Panc1 (cell line): Measurements from ENCODE around the gene TEDC2. TPM values are rescaled to one million over a fixed set of nuclear protein-coding genes. Genes with fewer than 3 reads are reported as not detected.

ENCODE experiments used
- ATAC-seq: fragments of 200-7000 bp; cut with Tn5 transposase; 2 replicates; pipeline ENCODE4 v1.9.1; 2020; ENCODE audit warnings: mild to moderate bottlenecking, moderate library complexity
- BruUV-seq: library from RNA; stranded (reverse); fragments of 400-500 nt; replicated peaks from 2 replicates; lab custom pipeline; 2021; lab: Mats Ljungman, UMichigan
- CTCF ChIA-PET: fragments of 300-600 bp; sonication (Branson Sonifier 250); formaldehyde crosslinking; loops from one replicate; lab custom pipeline; 2022; ENCODE audit warnings: antibody characterized with exemption; lab: Charles Lee
- POLR2A ChIA-PET: fragments of 300-600 bp; sonication (Branson Sonifier 250); formaldehyde crosslinking; loops from one replicate; lab custom pipeline; 2022; ENCODE audit warnings: antibody characterized with exemption; lab: Charles Lee
- DNase-seq: peaks from one replicate; pipeline ENCODE4 v3.0.0-alpha.2; 2010; ENCODE audit warnings: low read depth, low spot score
- H3K27ac ChIP-seq: 2 replicates; pipeline ENCODE4 v1.5.1; 2011; ENCODE audit warnings: mild to moderate bottlenecking, low read length, inconsistent platforms
- H3K27me3 ChIP-seq: fragments of 200-500 bp; sonication (Bioruptor generic); 2 replicates; pipeline ENCODE4 v1.6.0; 2014; ENCODE audit warnings: low read length, inconsistent platforms; ENCODE audit not compliant: control insufficient read depth, insufficient read depth
- H3K36me3 ChIP-seq: fragments of 200-500 bp; sonication (Bioruptor generic); 2 replicates; pipeline ENCODE4 v1.5.1; 2014; ENCODE audit warnings: inconsistent platforms, mild to moderate bottlenecking, low read length, moderate library complexity; ENCODE audit not compliant: control insufficient read depth, insufficient read depth
- H3K4me1 ChIP-seq: 2 replicates; pipeline ENCODE4 v1.5.1; 2011; ENCODE audit warnings: inconsistent platforms, mild to moderate bottlenecking, low read length, moderate library complexity; ENCODE audit not compliant: control insufficient read depth, insufficient read depth
- H3K4me3 ChIP-seq, 2 experiments: 2 replicates each; pipeline ENCODE4 v1.5.1; 2011 to 2012; ENCODE audit warnings: low read depth in 2 of 2, low read length in 2 of 2, mild to moderate bottlenecking in 2 of 2, inconsistent platforms in 1 of 2, moderate library complexity in 1 of 2
- H3K9me3 ChIP-seq: fragments of 200-500 bp; sonication (Bioruptor generic); 2 replicates; pipeline ENCODE4 v1.5.1; 2014; ENCODE audit warnings: low read depth, mild to moderate bottlenecking, inconsistent platforms, low read length, moderate library complexity; ENCODE audit not compliant: control insufficient read depth, insufficient read depth
- POLR2AphosphoS5 ChIP-seq: IDR thresholded peaks from 2 replicates; pipeline ENCODE4 v1.6.1; 2012; ENCODE audit warnings: mild to moderate bottlenecking, low read depth, low read length, moderate library complexity
- SIN3A ChIP-seq: IDR thresholded peaks from 2 replicates; pipeline ENCODE4 v1.6.1; 2012; ENCODE audit warnings: low read depth, mild to moderate bottlenecking, low read length, moderate library complexity, borderline replicate concordance; ENCODE audit not compliant: insufficient read depth
- TCF7L2 ChIP-seq: IDR thresholded peaks from 2 replicates; pipeline ENCODE4 v1.6.1; 2011; ENCODE audit warnings: mild to moderate bottlenecking, low read depth, low read length, inconsistent platforms
- in situ Hi-C: cut with HindIII; loops from 2 replicates; pipeline ENCODE4 v1.10.0; 2016; ENCODE audit warnings: low sequenced_read_pairs, low pct_unique_long_range_greater_than_20kb
- intact Hi-C: fragments of 100-400 bp; cut with micrococcal nuclease; formaldehyde crosslinking; loops from one replicate; pipeline ENCODE4 v1.10.0; 2022; ENCODE audit not compliant: unreplicated experiment
- total RNA-seq: library from RNA; stranded (reverse); gene quantifications from one replicate; pipeline ENCODE4 v1.2.1, GENCODE V29; 2021; ENCODE audit not compliant: unreplicated experiment
- TF ChIP-seq, protein P1 (sequence below), 2 experiments: IDR thresholded peaks; 2 replicates each; pipeline ENCODE4 v1.6.1; 2011 to 2012; ENCODE audit warnings: low read depth in 2 of 2, control low read depth in 1 of 2, low read length in 1 of 2, mild to moderate bottlenecking in 1 of 2, moderate library complexity in 1 of 2; ENCODE audit not compliant: insufficient read depth in 1 of 2
- TF ChIP-seq, protein P2 (sequence below): fragments of 450-650 bp; IDR thresholded peaks from 2 replicates; pipeline ENCODE4 v1.5.1; 2017; ENCODE audit warnings: mild to moderate bottlenecking

Gene TEDC2
- total RNA-seq, 1 experiment from 2014 or later: 25.0 TPM

- no TSS peak for BruUV-seq
- Histone ChIP-seq H3K36me3 (peaks cover 2% of the 10 kb centered on the region; the same call in 1 of the 2 replicates), H3K4me3 (no peak overlapping the region), H3K4me1 (peaks cover 23% of the 10 kb centered on the region), H3K27ac (no peak overlapping the region; the same call in 1 of the 2 replicates), H3K9me3 (no peaks in the 10 kb centered on the region), H3K27me3 (no peaks in the 10 kb centered on the region)
- in situ Hi-C loops (no loop called here), intact Hi-C loops (no loop called here)
- CTCF ChIA-PET: no interaction called here
- TF ChIP-seq, protein P1, sequence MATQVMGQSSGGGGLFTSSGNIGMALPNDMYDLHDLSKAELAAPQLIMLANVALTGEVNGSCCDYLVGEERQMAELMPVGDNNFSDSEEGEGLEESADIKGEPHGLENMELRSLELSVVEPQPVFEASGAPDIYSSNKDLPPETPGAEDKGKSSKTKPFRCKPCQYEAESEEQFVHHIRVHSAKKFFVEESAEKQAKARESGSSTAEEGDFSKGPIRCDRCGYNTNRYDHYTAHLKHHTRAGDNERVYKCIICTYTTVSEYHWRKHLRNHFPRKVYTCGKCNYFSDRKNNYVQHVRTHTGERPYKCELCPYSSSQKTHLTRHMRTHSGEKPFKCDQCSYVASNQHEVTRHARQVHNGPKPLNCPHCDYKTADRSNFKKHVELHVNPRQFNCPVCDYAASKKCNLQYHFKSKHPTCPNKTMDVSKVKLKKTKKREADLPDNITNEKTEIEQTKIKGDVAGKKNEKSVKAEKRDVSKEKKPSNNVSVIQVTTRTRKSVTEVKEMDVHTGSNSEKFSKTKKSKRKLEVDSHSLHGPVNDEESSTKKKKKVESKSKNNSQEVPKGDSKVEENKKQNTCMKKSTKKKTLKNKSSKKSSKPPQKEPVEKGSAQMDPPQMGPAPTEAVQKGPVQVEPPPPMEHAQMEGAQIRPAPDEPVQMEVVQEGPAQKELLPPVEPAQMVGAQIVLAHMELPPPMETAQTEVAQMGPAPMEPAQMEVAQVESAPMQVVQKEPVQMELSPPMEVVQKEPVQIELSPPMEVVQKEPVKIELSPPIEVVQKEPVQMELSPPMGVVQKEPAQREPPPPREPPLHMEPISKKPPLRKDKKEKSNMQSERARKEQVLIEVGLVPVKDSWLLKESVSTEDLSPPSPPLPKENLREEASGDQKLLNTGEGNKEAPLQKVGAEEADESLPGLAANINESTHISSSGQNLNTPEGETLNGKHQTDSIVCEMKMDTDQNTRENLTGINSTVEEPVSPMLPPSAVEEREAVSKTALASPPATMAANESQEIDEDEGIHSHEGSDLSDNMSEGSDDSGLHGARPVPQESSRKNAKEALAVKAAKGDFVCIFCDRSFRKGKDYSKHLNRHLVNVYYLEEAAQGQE (IDR thresholded peaks at IDR 0.05; ENCODE audit: insufficient read depth in 1 of 2, low read depth in 2 of 2, low read length in 1 of 2): no peak
- TF ChIP-seq SIN3A (no peak), TCF7L2 (no peak), POLR2AphosphoS5 (no peak)
- ATAC-seq (no peak), DNase-seq (no peak)
- POLR2A ChIA-PET: no interaction called here
Measured at GRCh38 chr16:2511996-2512734, 52.3 kb downstream of the TEDC2 start.

DNA sequence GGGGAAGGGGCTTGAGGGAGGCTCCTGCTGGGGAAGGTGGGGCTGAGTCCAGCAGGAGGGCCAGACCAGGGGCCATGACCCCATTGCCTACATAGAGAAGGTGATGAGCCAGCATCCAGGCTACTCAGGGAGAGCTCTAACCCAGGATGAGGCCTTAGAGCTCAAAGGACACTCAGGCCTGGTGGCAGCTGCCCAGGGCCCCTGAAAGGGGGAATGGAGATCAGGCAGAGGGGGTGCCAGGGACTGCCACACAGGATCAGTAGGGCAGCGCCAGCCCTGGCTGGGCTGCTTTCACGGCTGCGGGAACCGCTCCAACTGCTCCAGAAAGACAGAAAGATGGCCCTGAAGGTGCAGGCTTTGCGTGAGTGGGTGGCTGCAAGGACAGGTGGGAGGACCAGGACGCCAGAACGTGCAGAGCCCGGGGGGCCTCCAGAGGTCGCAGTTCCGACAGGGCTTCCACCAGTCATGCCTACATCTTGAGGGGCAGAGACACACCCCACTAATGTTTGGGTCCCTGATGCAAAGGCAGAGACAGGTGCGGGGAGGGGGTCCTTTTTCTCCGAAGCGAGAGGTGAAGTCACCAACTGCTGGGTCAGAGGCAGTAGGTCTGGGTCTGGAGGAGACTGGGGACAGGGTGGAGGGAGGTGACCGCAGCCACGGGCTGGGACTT lies 53.0 kb downstream of the TEDC2 start:
- intact Hi-C loops: no loop called here
- CTCF ChIA-PET: interaction anchor here (0.6 kb wide), 1 partner anchor 38 kb away, joined by 3 read pairs; the partner anchor contains the start of gene TBC1D24

More for the DNA sequence above, 53.0 kb downstream of the TEDC2 start:
- Histone ChIP-seq H3K27ac (peak overlapping the region; percentile 73), H3K4me3 (peak overlapping the region; percentile 42 to 95), H3K9me3 (no peaks in the 10 kb centered on the region), H3K27me3 (no peaks in the 10 kb centered on the region), H3K4me1 (peaks cover 28% of the 10 kb centered on the region), H3K36me3 (peaks cover 2% of the 10 kb centered on the region; the same call in 1 of the 2 replicates)
- no TSS peak for BruUV-seq
- in situ Hi-C loops: no loop called here
- DNase-seq: no peak
- POLR2A ChIA-PET: no interaction called here
- no peak for ATAC-seq
- TF ChIP-seq SIN3A: no peak
- no peak for TF ChIP-seq POLR2AphosphoS5
- no peak for TF ChIP-seq TCF7L2
- TF ChIP-seq, protein P2, sequence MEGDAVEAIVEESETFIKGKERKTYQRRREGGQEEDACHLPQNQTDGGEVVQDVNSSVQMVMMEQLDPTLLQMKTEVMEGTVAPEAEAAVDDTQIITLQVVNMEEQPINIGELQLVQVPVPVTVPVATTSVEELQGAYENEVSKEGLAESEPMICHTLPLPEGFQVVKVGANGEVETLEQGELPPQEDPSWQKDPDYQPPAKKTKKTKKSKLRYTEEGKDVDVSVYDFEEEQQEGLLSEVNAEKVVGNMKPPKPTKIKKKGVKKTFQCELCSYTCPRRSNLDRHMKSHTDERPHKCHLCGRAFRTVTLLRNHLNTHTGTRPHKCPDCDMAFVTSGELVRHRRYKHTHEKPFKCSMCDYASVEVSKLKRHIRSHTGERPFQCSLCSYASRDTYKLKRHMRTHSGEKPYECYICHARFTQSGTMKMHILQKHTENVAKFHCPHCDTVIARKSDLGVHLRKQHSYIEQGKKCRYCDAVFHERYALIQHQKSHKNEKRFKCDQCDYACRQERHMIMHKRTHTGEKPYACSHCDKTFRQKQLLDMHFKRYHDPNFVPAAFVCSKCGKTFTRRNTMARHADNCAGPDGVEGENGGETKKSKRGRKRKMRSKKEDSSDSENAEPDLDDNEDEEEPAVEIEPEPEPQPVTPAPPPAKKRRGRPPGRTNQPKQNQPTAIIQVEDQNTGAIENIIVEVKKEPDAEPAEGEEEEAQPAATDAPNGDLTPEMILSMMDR: no peak; the same call in 1 of the 2 replicates
- TF ChIP-seq, protein P1 (IDR thresholded peaks at IDR 0.05; ENCODE audit: insufficient read depth in 1 of 2, low read depth in 2 of 2, low read length in 1 of 2): no peak
